ENCODE data around the gene AMH.
A peak's percentile ranks its signal among the peaks of the same experiment; 100 is the strongest.

The AMH gene

DNA sequence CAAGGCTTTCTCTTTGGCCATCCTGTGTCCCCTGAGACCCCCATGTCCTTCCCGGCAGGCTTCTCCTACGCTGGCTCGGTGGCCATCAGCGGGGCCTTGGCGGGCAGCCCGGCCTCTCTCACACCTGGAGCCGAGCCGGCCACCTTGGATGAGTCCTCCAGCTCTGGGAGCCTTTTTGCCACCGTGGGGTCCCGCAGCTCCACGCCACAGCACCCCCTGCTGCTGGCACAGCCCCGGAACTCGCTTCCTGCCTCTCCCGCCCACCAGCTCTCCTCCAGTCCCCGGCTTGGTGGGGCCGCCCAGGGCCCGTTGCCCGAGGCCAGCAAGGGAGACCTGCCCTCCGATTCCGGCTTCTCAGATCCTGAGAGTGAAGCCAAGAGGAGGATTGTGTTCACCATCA lies 27.2 kb upstream of the AMH start:
- no peak overlapping the region for H3K27ac ChIP-seq
- TF ChIP-seq, protein P1, sequence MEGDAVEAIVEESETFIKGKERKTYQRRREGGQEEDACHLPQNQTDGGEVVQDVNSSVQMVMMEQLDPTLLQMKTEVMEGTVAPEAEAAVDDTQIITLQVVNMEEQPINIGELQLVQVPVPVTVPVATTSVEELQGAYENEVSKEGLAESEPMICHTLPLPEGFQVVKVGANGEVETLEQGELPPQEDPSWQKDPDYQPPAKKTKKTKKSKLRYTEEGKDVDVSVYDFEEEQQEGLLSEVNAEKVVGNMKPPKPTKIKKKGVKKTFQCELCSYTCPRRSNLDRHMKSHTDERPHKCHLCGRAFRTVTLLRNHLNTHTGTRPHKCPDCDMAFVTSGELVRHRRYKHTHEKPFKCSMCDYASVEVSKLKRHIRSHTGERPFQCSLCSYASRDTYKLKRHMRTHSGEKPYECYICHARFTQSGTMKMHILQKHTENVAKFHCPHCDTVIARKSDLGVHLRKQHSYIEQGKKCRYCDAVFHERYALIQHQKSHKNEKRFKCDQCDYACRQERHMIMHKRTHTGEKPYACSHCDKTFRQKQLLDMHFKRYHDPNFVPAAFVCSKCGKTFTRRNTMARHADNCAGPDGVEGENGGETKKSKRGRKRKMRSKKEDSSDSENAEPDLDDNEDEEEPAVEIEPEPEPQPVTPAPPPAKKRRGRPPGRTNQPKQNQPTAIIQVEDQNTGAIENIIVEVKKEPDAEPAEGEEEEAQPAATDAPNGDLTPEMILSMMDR (IDR thresholded peaks at IDR 0.05): 0 out of 2 replicates have a peak, but pooled peaks have one; percentile 10
- TF ChIP-seq ZFX (IDR thresholded peaks at IDR 0.05; ENCODE audit: borderline replicate concordance): no peak

DNA sequence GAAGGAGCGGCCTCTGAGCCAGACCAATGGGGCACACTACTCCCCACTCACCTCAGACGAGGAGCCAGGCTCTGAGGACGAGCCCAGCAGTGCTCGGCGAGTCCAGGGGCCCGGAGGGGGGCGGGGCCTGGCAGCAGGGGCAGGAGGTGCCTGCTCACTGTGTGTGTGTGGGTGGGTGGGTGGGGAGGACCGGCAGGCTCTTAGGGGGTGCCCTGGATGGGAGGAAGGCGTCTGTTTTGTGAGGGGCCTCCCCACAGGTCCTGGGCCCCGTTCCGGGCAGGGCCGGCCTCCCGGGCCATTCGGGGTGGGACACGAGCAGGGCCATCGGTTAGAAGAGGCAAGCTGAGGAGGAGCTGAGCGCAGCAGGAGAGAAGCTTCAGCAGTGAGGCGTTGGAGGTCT lies 25.7 kb upstream of the AMH start:
- TF ChIP-seq, protein P1 (IDR thresholded peaks at IDR 0.05): no peak
- no peak for TF ChIP-seq ZFX (IDR thresholded peaks at IDR 0.05; ENCODE audit: borderline replicate concordance)
- H3K27ac ChIP-seq: no peak overlapping the region

DNA sequence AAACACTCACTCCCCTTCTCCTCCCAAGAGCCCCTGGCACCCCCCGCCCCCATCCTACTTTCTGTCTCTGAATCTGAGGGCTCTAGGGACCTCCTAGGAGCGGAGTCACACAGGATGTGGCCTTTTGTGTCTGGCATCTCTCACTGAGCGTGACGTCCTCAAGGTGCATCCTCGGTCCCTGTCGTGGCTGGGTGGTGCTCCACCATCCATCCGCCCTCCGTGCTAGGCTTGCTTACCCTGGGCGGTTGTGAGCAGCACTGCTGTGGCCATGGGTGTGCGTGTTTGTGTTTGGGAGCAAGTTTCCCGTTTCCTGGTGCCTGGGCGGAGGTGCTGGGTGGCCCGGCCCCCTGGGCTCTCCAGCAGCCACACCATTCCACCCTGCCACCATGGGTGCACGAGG lies 25.2 kb upstream of the AMH start:
- TF ChIP-seq, protein P1 (IDR thresholded peaks at IDR 0.05): no peak
- TF ChIP-seq ZFX (IDR thresholded peaks at IDR 0.05; ENCODE audit: borderline replicate concordance): no peak
- no peak overlapping the region for H3K27ac ChIP-seq

DNA sequence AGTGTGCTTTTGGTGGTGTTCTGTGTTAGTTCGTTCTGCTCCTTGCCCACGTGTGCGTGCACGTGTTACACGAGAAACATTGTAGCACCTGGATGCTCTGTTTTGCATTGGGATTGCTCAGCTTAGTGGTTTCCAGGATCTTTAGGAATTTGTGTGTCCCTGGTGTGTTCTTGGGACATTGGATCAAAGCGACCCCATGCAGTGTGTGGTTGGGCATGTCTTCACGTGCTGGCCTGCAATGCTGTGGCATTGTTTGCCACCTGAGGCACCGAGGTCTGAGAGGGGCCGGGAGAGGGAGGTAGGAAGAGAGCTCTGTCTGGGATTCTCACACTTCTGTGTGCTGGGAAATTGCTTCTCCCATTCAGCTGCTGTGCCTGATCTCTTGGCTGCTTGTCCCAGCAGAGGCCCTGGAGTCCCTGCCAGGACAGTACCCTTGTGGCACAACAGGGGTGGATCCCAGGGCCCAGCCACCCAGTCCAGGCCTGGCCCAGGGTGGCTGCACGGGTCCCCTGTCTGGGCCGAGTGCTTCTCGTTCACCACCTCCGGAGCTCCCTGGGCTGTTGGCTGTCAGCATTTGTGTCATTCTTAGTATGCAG lies 24.3 kb upstream of the AMH start:
- H3K27ac ChIP-seq: no peak overlapping the region
- no peak for TF ChIP-seq ZFX (IDR thresholded peaks at IDR 0.05; ENCODE audit: borderline replicate concordance)
- TF ChIP-seq, protein P1 (IDR thresholded peaks at IDR 0.05): no peak

DNA sequence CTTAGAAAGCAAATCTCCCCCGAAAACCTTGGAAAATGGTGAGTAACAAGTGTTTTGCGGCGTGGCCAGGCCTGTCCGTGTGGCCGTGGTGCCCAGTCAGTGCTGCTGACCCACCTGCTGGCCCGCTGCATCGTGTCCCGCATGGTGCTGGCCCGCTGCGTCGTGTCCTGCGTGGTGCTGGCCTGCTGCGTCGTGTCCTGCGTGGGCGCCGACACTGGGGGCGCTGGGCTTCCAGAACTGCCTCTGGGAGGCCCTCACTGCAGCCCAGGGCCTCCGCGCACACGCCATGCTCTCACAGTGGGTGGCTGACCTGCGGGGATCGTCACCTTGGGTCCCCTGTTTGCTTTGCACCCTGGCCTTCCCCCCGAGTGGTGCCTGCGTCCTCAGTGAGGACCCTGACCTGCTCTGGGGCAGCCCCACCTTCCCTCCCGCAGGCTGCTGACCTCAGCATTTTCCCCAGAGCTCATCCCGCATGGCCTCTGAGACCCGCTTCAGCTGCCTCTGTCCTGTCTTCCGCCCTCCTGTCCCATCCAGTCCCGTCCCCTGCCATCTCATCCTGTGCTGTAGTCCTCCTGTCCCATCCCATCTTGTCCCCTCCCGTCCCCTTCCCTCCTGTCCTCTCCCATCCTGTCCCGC lies 23.6 kb upstream of the AMH start:
- TF ChIP-seq ZFX (IDR thresholded peaks at IDR 0.05; ENCODE audit: borderline replicate concordance): no peak
- TF ChIP-seq, protein P1 (IDR thresholded peaks at IDR 0.05): no peak
- no peak overlapping the region for H3K27ac ChIP-seq

DNA sequence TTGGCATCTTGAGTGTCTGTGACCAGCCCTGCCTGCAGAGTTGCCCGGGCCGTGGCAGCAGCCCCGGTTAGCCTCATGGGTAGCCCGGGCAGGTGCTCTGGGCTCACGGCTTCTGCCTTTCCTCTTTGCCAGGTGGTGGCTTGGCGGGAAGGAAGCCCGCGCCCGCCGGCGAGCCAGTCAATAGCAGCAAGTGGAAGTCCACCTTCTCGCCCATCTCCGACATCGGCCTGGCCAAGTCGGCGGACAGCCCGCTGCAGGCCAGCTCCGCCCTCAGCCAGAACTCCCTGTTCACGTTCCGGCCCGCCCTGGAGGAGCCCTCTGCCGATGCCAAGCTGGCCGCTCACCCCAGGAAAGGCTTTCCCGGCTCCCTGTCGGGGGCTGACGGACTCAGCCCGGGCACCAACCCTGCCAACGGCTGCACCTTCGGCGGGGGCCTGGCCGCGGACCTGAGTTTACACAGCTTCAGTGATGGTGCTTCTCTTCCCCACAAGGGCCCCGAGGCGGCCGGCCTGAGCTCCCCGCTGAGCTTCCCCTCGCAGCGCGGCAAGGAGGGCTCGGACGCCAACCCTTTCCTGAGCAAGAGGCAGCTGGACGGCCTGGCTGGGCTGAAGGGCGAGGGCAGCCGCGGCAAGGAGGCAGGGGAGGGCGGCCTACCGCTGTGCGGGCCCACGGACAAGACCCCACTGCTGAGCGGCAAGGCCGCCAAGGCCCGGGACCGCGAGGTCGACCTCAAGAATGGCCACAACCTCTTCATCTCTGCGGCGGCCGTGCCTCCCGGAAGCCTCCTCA lies 22.9 kb upstream of the AMH start:
- TF ChIP-seq, protein P1 (IDR thresholded peaks at IDR 0.05): no peak
- no peak for TF ChIP-seq ZFX (IDR thresholded peaks at IDR 0.05; ENCODE audit: borderline replicate concordance)

More for the DNA sequence above, 22.9 kb upstream of the AMH start:
- H3K27ac ChIP-seq: no peak overlapping the region

All from 22Rv1 (cell line).